SK-N-SH (cell line): Measurements from ENCODE around the gene NAA38. TPM values are rescaled to one million over a fixed set of nuclear protein-coding genes. Genes with fewer than 3 reads are reported as not detected.
A peak's percentile ranks its signal among the peaks of the same experiment; 100 is the strongest.

Experiments used
- CTCF ChIA-PET: fragments of 300-600, 350-600 bp; formaldehyde crosslinking; extraction: SDS; loops from one replicate; lab custom pipeline; 2021; lab: Yijun Ruan, JAX
- POLR2A ChIA-PET: fragments of 350-600 bp; sonication (Branson Sonifier 250); formaldehyde crosslinking; extraction: SDS; loops from one replicate; lab custom pipeline; 2020; ENCODE audit warnings: antibody characterized with exemption, inconsistent platforms; lab: Yijun Ruan, JAX
- DNase-seq: peaks from one replicate; pipeline ENCODE4 v3.0.0; 2012
- H2AFZ ChIP-seq: fragments of 200-600 bp; sonication (generic); 2 replicates; pipeline ENCODE4 v1.8.1; 2016; ENCODE audit warnings: antibody characterized with exemption, mild to moderate bottlenecking, low read depth
- H3F3A ChIP-seq: fragments of 200-600 bp; sonication (generic); replicated peaks from 2 replicates; pipeline ENCODE3; 2016; ENCODE audit warnings: antibody characterized with exemption, mild to moderate bottlenecking; ENCODE audit not compliant: insufficient read depth
- H3K27ac ChIP-seq, 2 experiments: fragments of 200-500 bp in 1 of 2; fragments of 200-600 bp in 1 of 2; sonication (Bioruptor generic) in 1 of 2; sonication (generic), shearing (Covaris generic) in 1 of 2; 2 replicates each; pipeline versions ENCODE4 v1.5.1 to v1.6.1; 2014 to 2016; ENCODE audit warnings: low read depth in 2 of 2, inconsistent platforms in 1 of 2, low read length in 1 of 2, mild to moderate bottlenecking in 1 of 2, mixed read lengths in 1 of 2
- H3K27me3 ChIP-seq: fragments of 200-600 bp; sonication (generic), shearing (Covaris generic); 2 replicates; pipeline ENCODE4 v1.6.1; 2016; ENCODE audit warnings: mixed run types; ENCODE audit not compliant: insufficient read depth
- H3K36me3 ChIP-seq, 2 experiments: fragments of 200-500 bp in 1 of 2; fragments of 200-600 bp in 1 of 2; sonication (Bioruptor generic) in 1 of 2; sonication (generic) in 1 of 2; replicated peaks in 1 of 2; 2 replicates each; pipeline versions ENCODE3 to v1.5.1; 2014 to 2016; ENCODE audit warnings: low read length in 1 of 2, mild to moderate bottlenecking in 1 of 2; ENCODE audit not compliant: insufficient read depth in 2 of 2, control insufficient read depth in 1 of 2
- H3K4me1 ChIP-seq, 2 experiments: fragments of 200-500 bp in 1 of 2; fragments of 200-600 bp in 1 of 2; sonication (Bioruptor generic) in 1 of 2; sonication (generic), shearing (Covaris generic) in 1 of 2; 2 replicates each; pipeline versions ENCODE4 v1.5.1 to v1.6.1; 2014 to 2016; ENCODE audit warnings: low read depth in 1 of 2, low read length in 1 of 2, mixed run types in 1 of 2; ENCODE audit not compliant: insufficient read depth in 2 of 2, control insufficient read depth in 1 of 2
- H3K4me2 ChIP-seq: fragments of 200-600 bp; sonication (generic), shearing (Covaris generic); 2 replicates; pipeline ENCODE4 v1.6.1; 2017; ENCODE audit warnings: mixed run types
- H3K4me3 ChIP-seq, 2 experiments: fragments of 200-500 bp in 1 of 2; fragments of 200-600 bp in 1 of 2; sonication (Bioruptor generic) in 1 of 2; sonication (generic), shearing (Covaris generic) in 1 of 2; 2 replicates each; pipeline versions ENCODE4 v1.5.1 to v1.8.1; 2014 to 2016; ENCODE audit warnings: low read depth in 2 of 2, inconsistent platforms in 1 of 2, low read length in 1 of 2, mild to moderate bottlenecking in 1 of 2, mixed read lengths in 1 of 2, moderate library complexity in 1 of 2
- H3K79me2 ChIP-seq: fragments of 200-600 bp; sonication (generic); 2 replicates; pipeline ENCODE4 v1.8.1; 2017; ENCODE audit warnings: mild to moderate bottlenecking; ENCODE audit not compliant: insufficient read depth
- H3K9ac ChIP-seq: fragments of 200-600 bp; sonication (generic); 2 replicates; pipeline ENCODE4 v1.6.1; 2017; ENCODE audit warnings: mixed run types
- H3K9me2 ChIP-seq: fragments of 200-600 bp; sonication (generic); 2 replicates; pipeline ENCODE4 v1.6.1; 2017; ENCODE audit warnings: mixed run types
- H3K9me3 ChIP-seq: fragments of 200-600 bp; sonication (generic); 2 replicates; pipeline ENCODE4 v1.6.1; 2017; ENCODE audit warnings: mixed run types, mild to moderate bottlenecking, moderate library complexity
- H4K20me1 ChIP-seq: fragments of 200-600 bp; sonication (generic); 2 replicates; pipeline ENCODE4 v1.6.1; 2017; ENCODE audit warnings: mild to moderate bottlenecking, mixed run types; ENCODE audit not compliant: insufficient read depth
- CHD2 ChIP-seq: fragments of 150-350 bp; IDR thresholded peaks from 2 replicates; pipeline ENCODE4 v1.6.1; 2018; ENCODE audit warnings: low read length; ENCODE audit not compliant: partially characterized antibody
- EZH2phosphoT487 ChIP-seq: fragments of 200-600 bp; sonication (generic); IDR thresholded peaks from 2 replicates; pipeline ENCODE4 v1.6.1; 2017; ENCODE audit warnings: low read depth, mixed run types, mild to moderate bottlenecking, antibody characterized with exemption, moderate library complexity, borderline replicate concordance
- FOXJ3 ChIP-seq: sonication (generic); formaldehyde crosslinking; IDR thresholded peaks from 2 replicates; pipeline ENCODE4 v1.5.1; 2020; ENCODE audit warnings: mild to moderate bottlenecking, missing genetic modification reagents
- GABPA ChIP-seq: IDR thresholded peaks from 2 replicates; pipeline ENCODE4 v1.4.0; 2012; ENCODE audit warnings: low read depth, mild to moderate bottlenecking
- GATA2 ChIP-seq: sonication (generic); formaldehyde crosslinking; IDR thresholded peaks from 2 replicates; pipeline ENCODE4 v1.5.0; 2020; ENCODE audit warnings: mild to moderate bottlenecking, missing genetic modification reagents
- JUND ChIP-seq: IDR thresholded peaks from 2 replicates; pipeline ENCODE4 v1.4.0; 2012
- MEF2A ChIP-seq: IDR thresholded peaks from 2 replicates; pipeline ENCODE4 v1.4.0; 2012; ENCODE audit warnings: low read depth, borderline replicate concordance
- NFIC ChIP-seq: IDR thresholded peaks from 2 replicates; pipeline ENCODE4 v1.4.0; 2012; ENCODE audit warnings: borderline replicate concordance
- NRF1 ChIP-seq: IDR thresholded peaks from 2 replicates; pipeline ENCODE4 v1.6.1; 2012; ENCODE audit warnings: low read depth, mild to moderate bottlenecking, low read length
- POLR2AphosphoS5 ChIP-seq: IDR thresholded peaks from 2 replicates; pipeline ENCODE4 v1.6.1; 2012; ENCODE audit warnings: low read depth, low read length
- RFX5 ChIP-seq: IDR thresholded peaks from 2 replicates; pipeline ENCODE4 v1.6.1; 2012; ENCODE audit warnings: mild to moderate bottlenecking, improper control_type of control experiment, low read length
- RXRA ChIP-seq: IDR thresholded peaks from 2 replicates; pipeline ENCODE4 v1.4.0; 2012; ENCODE audit warnings: low read depth, mild to moderate bottlenecking, borderline replicate concordance
- SMC3 ChIP-seq: IDR thresholded peaks from 2 replicates; pipeline ENCODE4 v1.6.1; 2012; ENCODE audit warnings: low read depth, low read length, improper control_type of control experiment
- TAF1 ChIP-seq: IDR thresholded peaks from 2 replicates; pipeline ENCODE4 v1.6.1; 2012; ENCODE audit warnings: low read depth, mild to moderate bottlenecking, low read length, moderate library complexity, borderline replicate concordance
- YY1 ChIP-seq: IDR thresholded peaks from 2 replicates; pipeline ENCODE4 v1.4.0; 2012; ENCODE audit warnings: low read depth, mild to moderate bottlenecking
- WGBS: methylation state at CpG from one replicate; pipeline ENCODE4 v1.1.6; 2017; ENCODE audit warnings: low lambda C conversion rate; 5-methylcytosine and 5-hydroxymethylcytosine counted together
- polyA plus RNA-seq, 3 experiments: library from polyadenylated mRNA; depleted of rRNA; stranded (reverse); fragments of >200 nt; gene quantifications; 2 replicates each; pipeline ENCODE4 v1.2.3, GENCODE V29; 2012
- TF ChIP-seq, protein P1 (sequence below): fragments of 150-350 bp; IDR thresholded peaks from 2 replicates; pipeline ENCODE4 v1.6.1; 2016; ENCODE audit warnings: mild to moderate bottlenecking, low read depth, low read length
- TF ChIP-seq, protein P2 (sequence below): IDR thresholded peaks from 2 replicates; pipeline ENCODE4 v1.4.0; 2012; ENCODE audit warnings: low read depth
- TF ChIP-seq, protein P3 (sequence below): IDR thresholded peaks from 2 replicates; pipeline ENCODE4 v1.6.1; 2012; ENCODE audit warnings: mild to moderate bottlenecking, low read depth, low read length, moderate library complexity
- TF ChIP-seq, protein P4 (sequence below): IDR thresholded peaks from 2 replicates; pipeline ENCODE4; 2012

NAA38 gene
- polyA plus RNA-seq, 1 of the 3 experiments (the other 2 are of a cell fraction), result 202 TPM

DNA sequence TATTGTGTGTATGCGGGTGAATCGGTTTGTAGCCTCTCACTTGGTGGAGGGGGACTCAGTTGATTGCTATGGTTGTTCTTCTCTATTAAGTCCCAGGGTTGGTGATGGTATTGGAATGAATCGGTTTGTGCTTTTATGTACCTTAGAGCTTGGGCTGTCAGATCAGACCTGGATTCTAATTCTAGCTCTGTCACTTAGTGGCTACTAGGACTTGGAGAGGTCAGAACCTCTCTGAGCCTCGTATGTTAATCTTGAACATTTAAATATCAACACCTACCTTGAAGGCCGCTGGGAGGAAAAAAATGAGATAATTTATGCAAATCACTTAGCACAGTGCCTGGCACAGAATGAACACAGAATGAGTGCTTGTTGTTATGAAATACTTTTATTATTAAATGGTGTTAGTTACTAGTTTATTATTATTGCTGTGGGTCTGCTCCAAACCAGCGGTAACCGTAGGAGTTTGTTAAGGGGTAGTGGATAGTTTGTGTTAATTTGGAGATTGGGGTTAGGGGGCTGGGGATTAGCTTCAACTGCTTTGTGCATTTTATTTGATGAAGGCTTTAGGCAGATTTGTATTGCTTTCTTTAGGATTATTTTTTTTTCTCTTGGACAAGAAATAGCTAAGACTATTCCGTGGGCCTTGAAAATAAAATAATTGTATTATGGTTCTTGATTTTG is 19.8 kb downstream of the NAA38 start:
- TF ChIP-seq RXRA (no peak), MEF2A (no peak), POLR2AphosphoS5 (no peak), GATA2 (CRISPR knock-in tag) (no peak), TAF1 (no peak), NRF1 (no peak), CHD2 (no peak), EZH2phosphoT487 (no peak), FOXJ3 (no peak), RFX5 (no peak), JUND (no peak), NFIC (no peak), GABPA (no peak), YY1 (no peak), SMC3 (no peak)
- TF ChIP-seq, protein P1, sequence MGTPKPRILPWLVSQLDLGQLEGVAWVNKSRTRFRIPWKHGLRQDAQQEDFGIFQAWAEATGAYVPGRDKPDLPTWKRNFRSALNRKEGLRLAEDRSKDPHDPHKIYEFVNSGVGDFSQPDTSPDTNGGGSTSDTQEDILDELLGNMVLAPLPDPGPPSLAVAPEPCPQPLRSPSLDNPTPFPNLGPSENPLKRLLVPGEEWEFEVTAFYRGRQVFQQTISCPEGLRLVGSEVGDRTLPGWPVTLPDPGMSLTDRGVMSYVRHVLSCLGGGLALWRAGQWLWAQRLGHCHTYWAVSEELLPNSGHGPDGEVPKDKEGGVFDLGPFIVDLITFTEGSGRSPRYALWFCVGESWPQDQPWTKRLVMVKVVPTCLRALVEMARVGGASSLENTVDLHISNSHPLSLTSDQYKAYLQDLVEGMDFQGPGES, result no peak
- TF ChIP-seq, protein P2, sequence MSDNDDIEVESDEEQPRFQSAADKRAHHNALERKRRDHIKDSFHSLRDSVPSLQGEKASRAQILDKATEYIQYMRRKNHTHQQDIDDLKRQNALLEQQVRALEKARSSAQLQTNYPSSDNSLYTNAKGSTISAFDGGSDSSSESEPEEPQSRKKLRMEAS, result no peak
- TF ChIP-seq, protein P3, sequence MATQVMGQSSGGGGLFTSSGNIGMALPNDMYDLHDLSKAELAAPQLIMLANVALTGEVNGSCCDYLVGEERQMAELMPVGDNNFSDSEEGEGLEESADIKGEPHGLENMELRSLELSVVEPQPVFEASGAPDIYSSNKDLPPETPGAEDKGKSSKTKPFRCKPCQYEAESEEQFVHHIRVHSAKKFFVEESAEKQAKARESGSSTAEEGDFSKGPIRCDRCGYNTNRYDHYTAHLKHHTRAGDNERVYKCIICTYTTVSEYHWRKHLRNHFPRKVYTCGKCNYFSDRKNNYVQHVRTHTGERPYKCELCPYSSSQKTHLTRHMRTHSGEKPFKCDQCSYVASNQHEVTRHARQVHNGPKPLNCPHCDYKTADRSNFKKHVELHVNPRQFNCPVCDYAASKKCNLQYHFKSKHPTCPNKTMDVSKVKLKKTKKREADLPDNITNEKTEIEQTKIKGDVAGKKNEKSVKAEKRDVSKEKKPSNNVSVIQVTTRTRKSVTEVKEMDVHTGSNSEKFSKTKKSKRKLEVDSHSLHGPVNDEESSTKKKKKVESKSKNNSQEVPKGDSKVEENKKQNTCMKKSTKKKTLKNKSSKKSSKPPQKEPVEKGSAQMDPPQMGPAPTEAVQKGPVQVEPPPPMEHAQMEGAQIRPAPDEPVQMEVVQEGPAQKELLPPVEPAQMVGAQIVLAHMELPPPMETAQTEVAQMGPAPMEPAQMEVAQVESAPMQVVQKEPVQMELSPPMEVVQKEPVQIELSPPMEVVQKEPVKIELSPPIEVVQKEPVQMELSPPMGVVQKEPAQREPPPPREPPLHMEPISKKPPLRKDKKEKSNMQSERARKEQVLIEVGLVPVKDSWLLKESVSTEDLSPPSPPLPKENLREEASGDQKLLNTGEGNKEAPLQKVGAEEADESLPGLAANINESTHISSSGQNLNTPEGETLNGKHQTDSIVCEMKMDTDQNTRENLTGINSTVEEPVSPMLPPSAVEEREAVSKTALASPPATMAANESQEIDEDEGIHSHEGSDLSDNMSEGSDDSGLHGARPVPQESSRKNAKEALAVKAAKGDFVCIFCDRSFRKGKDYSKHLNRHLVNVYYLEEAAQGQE, result no peak
- TF ChIP-seq, protein P4, sequence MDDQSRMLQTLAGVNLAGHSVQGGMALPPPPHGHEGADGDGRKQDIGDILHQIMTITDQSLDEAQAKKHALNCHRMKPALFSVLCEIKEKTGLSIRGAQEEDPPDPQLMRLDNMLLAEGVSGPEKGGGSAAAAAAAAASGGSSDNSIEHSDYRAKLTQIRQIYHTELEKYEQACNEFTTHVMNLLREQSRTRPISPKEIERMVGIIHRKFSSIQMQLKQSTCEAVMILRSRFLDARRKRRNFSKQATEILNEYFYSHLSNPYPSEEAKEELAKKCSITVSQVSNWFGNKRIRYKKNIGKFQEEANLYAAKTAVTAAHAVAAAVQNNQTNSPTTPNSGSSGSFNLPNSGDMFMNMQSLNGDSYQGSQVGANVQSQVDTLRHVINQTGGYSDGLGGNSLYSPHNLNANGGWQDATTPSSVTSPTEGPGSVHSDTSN, result no peak
- TF ChIP-seq, all 33 proteins: peak for 0
- ChIA-PET POLR2A (interaction anchor here (0.9 to 3.1 kb wide), 7 partner anchors 8 to 150 kb away, joined by 3 to 17 read pairs (median 4); partner anchors contain the start of genes CYB5D1, DNAH2, NAA38 and TP53), CTCF (interaction anchor here (1.0 to 6.5 kb wide), 14 partner anchors 12 to 301 kb away, joined by 3 to 58 read pairs (median 6); partner anchors contain the start of genes DNAH2, TP53 and WRAP53)
- H3K4me1 ChIP-seq, result peaks cover 32 to 40% of the 10 kb centered on the region in 2 experiments
- H3K4me2 ChIP-seq, result peak overlapping the region; percentile 99
- peak overlapping the region; percentile 98 to 99 for H3K27ac ChIP-seq
- no peaks in the 10 kb centered on the region for H3K9me3 ChIP-seq
- H3K36me3 ChIP-seq, result peaks cover 5 to 14% of the 10 kb centered on the region in 2 experiments
- H3K79me2 ChIP-seq, result peaks cover 45% of the 10 kb centered on the region
- H3K27me3 ChIP-seq, result no peaks in the 10 kb centered on the region
- peaks cover 31% of the 10 kb centered on the region for H4K20me1 ChIP-seq
- H3K4me3 ChIP-seq, result peak overlapping the region; percentile 90 to 97
- 16% methylated on average over 8 of the region's 8 CpGs for WGBS
- H3F3A ChIP-seq, result peaks cover 43% of the 10 kb centered on the region
- peak overlapping the region; percentile 99 for H3K9ac ChIP-seq
- H2AFZ ChIP-seq, result no peak overlapping the region
- no peaks in the 10 kb centered on the region for H3K9me2 ChIP-seq
- DNase-seq, result no peak
